Urothelium cell line (cell line): Measurements from ENCODE around the gene GABARAP.
"Not testable (repeated sequence)": the region's sequence is repeated elsewhere in the genome, so short reads cannot be mapped to it uniquely, and the experiment has no call there.

Experiments
- DNase-seq: peaks from one replicate; pipeline ENCODE4 v3.0.0; 2011; ENCODE audit warnings: low spot score, mixed read lengths
- FAIRE-seq: peaks from 2 replicates; lab custom pipeline; 2011; peaks lifted over from hg19 to GRCh38; lab: Jason Lieb, UNC

GABARAP gene

DNA sequence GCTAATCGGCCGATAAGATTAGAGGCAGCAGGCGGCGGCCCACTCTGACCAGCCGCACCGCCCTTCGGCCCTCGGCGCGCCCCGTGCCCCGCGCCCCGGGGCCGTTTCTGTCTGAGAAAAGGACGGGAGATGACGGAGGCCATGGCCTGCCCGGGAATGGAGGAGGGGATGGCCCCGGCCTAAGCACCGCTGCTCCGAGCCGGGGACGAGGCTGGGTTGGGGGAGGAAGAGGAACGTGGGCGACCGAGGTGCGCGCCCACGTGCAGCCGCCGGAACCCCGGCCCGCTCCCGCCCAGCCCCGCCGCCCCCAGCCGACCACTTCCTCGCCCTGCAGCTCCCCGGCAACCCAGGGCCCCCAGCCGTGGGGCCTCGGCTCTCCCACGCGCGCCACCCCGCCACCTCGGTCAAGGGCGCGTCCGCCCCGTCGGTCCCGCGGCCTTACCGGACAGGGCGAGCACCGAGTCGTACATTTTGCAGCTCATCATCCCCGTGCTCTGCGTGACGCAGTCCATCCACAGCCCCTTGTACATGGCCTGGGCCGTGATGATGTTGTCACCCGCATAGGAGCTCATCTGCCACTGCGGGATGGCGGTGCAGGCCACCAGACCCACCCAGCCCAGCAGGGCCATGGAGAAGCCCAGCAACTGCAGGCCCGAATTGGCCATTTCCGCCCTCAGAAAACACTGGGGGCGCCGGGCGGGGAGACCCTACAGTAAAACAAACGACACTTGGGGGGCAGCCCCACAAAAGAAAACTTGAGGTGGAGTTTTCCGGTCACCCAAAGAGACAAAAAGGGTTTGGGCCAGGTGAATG lies 19.3 kb upstream of the GABARAP start:
- DNase-seq (no peak), FAIRE-seq (no peak)

DNA sequence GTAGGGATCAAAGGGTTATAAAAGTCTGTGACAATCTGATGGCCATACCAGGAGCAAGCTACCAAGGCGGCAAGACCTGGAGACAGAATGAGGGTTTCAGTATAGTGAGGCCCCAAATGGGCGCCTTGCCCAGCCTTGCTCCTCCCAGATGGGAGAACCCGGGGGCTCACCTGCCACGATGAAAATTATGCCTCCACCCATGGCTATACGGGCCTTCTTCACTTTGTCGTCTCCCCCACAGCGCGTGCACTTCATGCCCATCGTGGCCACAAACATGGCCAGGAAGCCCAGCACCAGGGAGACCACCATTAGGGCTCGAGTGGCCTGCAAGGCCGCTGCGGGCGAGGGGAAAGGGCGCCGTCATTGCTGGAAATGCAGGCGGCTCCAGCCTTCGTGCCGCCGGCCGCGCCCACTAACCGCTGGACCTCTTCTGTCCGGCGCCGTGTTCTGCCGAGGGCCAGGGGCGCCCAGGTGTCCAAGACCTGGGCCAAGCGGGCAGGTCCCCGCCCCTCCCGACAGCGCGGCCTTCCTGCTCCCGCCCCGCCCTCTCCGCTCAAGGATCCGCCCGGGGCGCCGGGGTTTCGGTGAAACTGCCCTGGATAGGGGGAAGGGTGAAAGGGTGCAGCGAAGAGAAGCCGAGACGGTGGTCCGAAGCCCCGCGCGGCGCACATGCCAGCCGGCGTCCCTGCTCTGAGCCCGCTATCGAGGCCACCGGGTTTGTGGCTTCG lies 18.6 kb upstream of the GABARAP start:
- DNase-seq (no peak), FAIRE-seq (no peak)

DNA sequence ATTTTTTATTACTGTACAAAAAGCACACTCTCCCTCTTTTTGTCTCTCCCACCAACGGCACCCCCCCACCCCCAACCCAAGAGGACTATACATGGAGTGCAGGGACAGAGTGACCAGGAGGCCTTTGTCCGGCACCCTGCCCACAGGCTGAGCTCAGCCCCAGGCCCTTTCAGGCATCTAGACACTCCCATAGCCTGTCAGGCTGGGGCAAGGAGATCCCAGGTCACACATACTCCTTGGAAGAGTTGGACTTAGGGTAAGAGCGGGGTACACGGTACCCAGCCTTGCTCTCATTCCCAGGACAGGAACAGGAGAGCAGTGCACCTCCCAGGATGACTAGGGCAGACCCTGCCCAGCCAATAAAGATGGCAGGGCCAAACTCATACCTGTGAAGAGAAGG lies 17.9 kb upstream of the GABARAP start:
- no peak for DNase-seq
- FAIRE-seq, result no peak

DNA sequence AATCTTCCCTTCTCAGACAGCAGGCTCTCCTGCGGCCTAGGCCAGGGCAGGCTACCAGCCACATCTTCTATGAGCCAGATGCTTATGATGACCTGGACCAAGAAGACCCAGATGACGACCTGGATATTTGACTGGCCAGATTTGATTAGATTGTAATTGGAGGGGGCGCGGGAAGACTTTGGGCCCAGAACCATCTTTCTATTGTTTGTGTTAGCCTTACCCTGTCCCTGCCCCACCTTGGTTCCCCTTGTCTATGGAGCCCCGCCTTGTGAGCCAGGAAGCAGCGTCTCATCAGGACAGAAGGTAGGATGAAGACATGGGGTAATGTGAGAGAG lies 17.3 kb upstream of the GABARAP start:
- DNase-seq, result no peak
- FAIRE-seq, result no peak

DNA sequence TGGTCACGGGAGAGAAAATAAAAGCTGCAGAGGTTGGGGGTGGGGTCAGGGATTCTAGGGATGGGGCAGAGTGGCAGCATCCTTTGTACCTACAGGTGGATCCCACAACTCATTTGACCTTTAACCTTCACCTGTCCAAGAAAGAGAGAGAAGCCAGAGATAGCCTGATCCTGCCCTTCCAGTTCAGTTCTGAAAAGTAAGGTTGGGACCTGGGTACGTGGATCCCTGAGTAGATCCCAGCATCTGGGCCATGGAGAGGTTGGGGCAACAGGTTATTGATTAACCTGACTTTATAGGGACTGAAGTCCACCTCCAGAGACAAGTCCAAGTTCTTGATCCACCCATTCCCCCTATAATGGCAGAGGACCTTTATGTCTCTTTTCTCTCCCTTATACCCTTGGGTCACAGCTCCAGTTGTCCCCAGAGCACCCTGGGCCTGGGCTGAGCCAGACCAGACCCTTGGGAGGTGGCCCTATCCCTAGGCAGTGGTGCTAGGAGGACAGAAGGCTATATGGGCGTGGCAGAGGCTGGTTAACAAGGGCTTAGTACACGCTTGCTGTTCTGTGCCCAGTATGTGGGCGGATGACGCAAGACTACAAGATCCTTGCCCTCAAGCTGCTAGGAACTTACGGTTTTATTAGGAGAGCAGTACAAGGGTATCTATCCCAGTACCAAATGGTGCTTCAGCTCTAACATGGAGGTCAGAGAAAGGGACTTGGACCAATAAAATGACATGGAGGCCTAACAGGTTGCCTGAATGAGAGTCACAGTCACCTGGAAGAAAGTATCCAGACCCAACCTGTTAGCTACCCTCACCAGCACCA lies 16.7 kb upstream of the GABARAP start:
- FAIRE-seq (no peak), DNase-seq (no peak)

DNA sequence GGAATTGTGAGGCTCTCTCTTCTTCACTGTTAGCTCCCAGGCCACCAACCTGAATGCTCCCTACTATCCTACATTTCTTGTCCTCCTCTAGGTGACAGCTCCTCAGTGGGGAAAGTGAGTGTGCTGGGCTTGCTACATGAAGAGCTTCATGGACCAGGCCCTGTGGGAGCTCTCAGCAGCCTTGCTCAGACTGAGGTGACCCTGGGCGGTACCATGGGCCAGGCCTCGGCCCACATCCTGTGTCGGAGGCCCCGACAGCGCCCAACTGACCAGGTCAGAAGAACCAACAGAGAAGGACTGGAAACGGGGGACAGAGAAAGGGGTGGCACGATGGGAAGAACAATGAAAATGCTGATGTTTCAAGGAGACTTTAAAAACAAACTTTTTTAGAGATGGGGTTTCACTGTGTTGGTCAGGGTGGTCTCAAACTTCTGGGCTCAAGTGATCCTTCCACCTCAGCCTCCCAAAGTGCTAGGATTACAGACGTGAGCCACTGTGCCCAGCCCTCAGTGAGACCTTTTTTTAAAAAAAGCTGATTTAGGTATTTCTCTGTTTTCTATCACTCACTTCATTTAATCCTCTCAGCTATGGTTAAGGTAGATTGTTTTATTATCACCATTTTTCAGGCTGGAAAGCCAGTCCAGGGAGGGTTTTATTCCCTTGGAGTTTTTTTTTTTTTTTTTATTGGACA lies 14.7 kb upstream of the GABARAP start:
- DNase-seq, result no peak
- no peak for FAIRE-seq

DNA sequence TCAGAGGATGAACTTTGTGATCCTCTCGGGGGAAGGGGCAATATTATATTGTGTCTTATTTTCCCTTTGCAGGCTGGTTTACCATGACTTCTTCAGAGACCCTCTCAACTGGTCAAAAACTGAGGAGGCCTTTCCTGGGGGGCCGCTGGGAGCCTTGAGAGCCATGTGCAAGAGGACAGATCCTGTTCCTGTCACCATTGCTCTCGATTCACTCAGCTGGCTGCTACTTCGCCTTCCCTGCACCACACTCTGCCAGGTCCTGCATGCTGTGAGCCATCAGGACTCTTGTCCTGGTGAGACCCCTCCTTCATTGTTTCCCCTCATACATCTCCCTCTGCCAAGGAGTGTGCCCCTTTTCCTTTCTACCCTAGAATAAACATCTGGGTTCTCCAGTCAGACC lies 12.3 kb upstream of the GABARAP start:
- FAIRE-seq, result no peak
- DNase-seq, result no peak

DNA sequence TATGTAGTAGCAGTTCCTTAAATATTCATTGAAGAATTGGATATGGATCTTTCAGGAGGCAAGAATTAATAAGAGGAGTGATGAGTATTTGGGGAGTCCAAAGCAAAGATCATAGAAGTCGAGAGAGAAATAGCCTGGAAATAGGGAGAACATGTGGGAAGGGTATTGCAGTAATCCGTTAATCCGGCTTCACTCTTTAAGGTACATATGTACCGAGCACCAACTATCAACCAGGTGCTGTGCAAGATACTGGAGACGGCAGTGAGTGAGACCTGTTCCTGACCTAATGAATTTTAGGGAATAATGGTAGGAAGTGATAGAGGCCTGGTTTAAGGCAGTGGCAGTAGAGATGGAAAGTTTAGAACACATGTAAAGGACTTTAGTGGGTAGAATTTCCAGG lies 10.8 kb upstream of the GABARAP start:
- no peak for FAIRE-seq
- DNase-seq, result no peak

DNA sequence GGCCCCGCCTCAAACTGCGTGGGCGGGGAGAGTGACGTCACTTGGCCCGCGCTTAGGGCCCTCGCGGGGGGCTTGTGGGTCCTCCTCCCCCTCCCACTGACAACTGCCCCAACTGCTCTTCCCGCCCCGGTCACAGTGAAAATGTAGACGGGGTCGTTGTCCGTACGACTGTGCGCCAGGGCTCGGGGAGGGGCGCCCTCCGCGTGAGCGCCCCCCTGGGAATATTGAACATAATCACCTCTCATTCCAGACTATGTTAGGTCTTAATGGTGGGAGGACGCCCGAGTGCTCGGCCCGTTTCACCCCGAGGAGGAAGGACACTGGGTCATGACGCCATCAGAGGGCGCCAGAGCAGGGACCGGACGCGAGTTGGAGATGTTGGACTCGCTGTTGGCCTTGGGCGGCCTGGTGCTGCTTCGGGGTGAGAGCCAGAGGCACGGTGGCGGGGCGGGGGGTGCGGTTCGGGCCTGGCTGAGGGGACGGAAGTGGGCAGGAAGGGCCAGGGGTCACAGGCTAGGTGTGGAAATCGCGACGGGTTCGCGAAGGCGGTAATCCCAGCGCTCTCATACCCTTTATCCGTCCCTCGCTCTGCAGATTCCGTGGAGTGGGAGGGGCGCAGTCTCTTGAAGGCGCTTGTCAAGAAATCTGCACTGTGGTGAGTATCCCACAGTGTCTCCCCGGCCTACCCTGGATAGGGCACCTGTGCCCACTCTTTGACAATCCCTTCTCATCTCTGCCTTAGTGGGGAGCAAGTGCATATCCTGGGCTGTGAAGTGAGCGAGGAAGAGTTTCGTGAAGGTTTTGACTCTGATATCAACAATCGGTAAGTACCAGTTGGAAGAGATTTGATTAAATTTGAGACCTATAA lies 10.2 kb upstream of the GABARAP start, which contains the start of gene ELP5:
Gene ELP5 (plus strand): TSS at position 40 of the 868 bp plus-strand sequence. CDS start 336 bp downstream, at position 376.
- DNase-seq (peak; percentile 84), FAIRE-seq (peak; percentile 13)

DNA sequence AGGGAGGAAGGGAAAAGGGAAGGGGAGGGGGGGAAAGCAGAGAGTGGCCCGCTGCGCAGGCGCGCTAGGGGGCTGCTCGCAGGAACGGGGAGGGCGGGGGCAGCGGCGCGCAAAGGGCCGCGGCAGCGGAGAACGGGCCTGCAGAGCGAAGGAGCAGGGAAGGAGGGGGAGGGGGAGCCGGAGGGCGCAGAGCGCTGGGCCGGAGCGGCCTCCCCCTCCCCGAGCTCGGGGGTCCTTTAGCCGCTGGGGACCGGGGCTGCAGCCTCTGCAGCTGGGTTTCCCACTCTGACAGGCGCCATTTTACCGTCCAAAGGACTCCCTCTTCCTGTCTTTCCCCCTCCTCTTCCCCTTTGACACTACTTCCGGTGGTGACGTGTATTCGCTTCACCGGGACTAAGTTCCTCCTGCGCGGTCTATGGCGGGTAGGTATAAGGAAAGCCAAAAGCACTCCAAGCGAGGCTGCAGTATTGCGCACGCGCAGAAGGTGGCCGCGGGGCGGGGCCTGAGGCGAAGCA lies 9.5 kb upstream of the GABARAP start, which contains the start of gene CTDNEP1:
Gene CTDNEP1 (minus strand): TSS at position 74 of the 515 bp plus-strand sequence. CDS start 438 bp downstream, outside the sequence.
- DNase-seq (peak; percentile 92), FAIRE-seq (peak; percentile 81)

DNA sequence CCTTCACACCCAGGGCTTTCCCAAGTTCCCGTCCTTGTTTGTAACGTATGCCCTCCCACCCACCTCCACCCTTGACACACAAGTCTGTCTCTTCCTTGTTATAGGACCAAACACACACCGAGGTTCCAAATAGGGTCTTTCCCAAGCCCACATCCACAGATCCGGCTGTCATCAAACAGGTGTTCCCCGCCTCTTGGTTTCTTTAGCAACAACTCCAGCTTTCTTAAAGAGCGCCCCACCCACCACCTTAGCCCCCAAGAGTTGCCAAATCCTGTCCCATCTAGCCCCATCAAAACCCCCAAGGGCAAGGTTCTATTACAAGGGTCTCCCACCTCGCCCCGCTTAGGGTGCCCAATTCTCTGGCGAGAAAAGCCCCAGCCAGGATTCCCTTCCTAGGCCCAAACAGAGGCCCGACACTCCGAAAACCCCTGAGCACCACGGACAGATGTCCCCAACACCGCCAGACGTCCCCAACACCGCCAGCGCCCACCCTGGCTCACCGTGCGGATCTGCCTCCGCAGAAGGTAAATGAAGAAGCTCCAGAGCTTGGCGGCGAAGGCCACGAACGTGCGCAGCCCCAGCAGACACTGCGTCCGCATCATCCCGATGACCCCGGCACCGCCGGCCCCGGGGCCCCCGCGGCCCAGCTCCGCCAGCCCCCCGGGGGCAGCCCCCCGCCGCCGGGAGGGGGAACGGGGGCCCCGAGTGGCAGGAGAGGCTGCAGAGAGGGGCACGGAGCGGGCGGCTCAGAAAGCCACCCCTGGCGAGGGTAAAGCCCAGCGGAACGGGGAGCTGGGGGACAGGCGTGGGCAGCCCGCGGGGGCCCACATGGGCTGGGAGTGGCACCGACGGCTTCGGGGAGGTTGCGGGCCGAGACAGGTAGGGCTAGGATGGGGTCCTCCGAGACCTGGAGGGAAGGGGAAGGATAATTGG lies 8.7 kb upstream of the GABARAP start:
- FAIRE-seq, result no peak
- DNase-seq, result no peak

DNA sequence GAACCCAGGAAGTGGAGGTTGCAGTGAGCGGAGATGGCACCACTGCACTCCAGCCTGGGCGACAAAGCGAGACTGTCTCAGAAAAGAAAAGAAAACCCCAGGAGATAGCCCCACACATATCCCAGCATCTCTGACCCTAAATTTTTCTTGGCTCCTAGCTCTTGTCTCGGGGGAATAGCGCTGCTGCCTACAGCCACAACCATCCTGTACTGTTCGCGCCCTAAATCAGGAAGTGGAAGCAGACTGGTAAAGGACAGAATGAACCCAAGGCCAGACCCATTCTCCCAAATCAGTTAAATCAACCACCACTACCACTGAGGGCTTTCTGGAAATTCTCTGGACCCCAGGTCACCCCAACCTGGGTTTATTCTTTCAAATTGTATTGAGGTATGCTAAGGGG lies 7.6 kb upstream of the GABARAP start:
- FAIRE-seq (no peak), DNase-seq (no peak)

DNA sequence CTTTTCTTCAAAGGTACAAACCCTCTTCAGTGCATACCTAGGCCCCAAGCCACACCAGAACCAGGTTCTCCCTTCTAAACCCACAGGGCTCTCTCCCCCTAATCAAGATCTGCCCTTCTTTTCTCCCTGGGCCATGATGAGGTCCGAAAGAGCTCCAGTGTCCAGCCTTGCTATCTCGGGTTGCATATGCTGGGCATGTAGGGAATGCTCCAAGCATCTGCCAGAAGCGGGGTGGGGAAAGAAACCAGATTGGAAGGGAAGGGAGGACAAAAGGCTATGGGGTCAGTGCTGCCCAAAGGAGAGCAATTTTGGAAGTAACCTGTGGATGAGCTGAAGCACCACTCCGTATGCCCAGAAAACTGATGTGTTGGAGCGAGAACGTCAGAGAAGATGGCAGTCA lies 7.0 kb upstream of the GABARAP start:
- no peak for DNase-seq
- no peak for FAIRE-seq

DNA sequence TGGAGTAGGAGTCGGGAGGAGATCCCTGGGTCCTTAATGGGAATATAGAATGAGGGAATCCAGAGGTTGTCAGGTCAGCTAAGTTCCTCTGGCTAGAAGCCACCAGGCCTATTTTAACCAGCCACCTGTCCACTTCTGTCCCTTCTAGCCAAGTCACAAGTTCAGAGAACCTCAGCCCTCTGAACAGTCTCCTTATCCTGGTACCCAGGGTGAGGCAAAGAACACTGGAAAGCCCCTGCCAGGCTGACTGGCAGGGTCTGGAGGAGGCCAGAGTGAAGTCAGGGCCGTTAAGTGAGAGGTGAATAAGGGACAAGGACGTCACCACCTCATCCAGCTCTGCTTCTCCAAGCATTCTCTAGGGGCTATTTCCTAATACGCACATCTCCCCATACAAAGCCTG lies 6.5 kb upstream of the GABARAP start:
- FAIRE-seq (no peak), DNase-seq (no peak)

DNA sequence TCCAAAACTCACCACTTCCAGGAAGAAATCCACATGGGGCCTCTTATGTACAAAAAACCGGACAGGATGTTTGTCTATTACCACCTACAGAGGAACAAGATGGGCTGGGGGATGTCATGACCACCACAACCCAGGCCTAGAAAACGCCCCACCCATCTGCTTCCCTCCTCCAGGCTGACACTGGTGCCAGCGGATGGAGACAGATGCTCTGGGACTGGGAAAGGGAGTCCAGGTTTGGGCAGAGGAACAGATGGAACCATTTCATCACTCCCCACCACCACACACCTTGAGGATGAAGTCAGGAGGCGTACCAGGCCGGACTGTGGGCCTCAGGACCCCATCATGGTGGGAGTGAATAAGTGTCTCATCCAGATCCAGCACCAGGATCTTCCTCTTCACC lies 4.5 kb upstream of the GABARAP start:
- no peak for FAIRE-seq

DNA sequence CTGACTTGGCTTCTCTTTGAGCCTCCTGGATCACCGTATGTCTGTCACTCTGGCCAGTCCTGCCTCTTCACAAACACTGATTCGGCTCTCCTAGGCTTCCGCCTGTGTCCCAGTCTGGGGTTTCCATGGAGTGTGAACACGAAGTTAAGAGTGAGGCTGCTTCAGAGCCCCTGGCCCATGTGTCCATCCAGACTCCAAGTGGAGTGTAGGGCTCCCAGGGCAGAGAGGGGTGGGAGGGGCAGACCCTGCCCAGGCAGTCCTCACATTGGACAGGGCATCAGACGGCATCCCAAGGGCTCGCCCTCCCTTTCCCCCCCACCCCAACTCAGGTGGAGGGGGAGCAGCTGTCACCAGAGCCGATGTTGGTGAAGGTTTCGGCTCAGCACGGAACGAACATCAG lies 1.6 kb upstream of the GABARAP start:
- not testable (repeated sequence) for FAIRE-seq, DNase-seq

More for the DNA sequence above, 4.5 kb upstream of the GABARAP start:
- no peak for DNase-seq

DNA sequence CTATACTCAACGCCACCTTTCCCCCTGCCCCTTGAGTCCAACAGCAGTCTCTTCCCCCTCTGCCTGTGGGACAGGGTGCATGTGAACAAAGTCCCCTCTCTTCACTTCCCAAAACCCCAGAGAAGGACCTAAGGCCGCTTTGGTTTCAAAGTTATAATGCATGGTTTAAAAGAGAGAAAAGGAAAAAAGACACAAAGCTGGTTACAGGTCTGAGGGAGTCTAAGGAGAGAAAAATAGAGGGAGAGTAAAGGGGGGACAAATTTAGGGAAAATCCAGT lies 1.1 kb upstream of the GABARAP start:
- DNase-seq (no peak), FAIRE-seq (no peak)

DNA sequence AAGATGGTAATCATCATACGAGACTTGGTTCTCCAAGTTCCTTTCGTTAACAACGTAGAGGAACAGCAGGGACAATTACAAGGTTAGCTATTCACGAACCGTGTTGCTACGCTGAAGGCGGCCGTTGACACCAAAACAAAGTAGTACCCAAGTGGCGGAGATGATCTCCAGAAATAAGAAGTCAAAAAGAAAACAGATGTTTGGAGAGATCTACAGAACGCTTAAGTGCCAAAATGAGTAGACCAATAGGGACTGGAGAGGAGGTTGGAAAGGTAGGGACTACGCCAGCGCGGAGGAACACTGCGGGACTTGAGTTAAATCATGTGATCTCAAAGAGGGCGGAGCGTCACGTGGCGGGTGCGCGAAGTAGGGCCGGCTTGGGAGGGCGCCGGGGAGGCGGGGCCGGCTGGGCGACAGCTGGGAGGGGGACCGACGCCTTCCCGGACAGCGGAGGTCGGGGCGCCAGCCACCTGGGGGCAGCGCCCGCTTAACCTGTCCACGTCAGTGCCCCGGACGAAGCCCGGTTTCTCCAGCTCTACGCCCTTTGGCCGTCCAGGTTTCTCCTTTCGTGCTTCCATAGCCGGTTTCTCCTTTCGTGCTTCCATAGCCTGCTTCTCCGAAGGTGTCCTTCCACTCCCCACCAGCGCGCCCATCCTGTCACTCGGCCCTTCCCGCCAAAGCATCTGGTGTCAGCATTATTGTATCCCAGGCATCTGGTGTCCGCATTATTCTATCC lies 636 bp upstream of the GABARAP start:
- FAIRE-seq (no peak), DNase-seq (peak; percentile 79)
